Activated CD4-positive, CD25-positive, alpha-beta regulatory T cell treated with anti-CD3 and anti-CD28 coated beads, Interleukin-2, amount 50 U/mL, for 24 hours (primary cell): ENCODE results near the gene MYORG.

Experiments
- ATAC-seq, 2 donors: fragments of 150-1000 bp; cut with Tn5 transposase; one replicate each; pipeline ENCODE4 v1.10.0; 2021; ENCODE audit warnings: mild to moderate bottlenecking in 1 of 2, moderate library complexity in 1 of 2

Gene MYORG

GRCh38 chr9:34384368-34385165, 7.9 kb upstream of the MYORG start:
- ATAC-seq: no peak

GRCh38 chr9:34383904-34384303, 7.2 kb upstream of the MYORG start:
- no peak for ATAC-seq

DNA sequence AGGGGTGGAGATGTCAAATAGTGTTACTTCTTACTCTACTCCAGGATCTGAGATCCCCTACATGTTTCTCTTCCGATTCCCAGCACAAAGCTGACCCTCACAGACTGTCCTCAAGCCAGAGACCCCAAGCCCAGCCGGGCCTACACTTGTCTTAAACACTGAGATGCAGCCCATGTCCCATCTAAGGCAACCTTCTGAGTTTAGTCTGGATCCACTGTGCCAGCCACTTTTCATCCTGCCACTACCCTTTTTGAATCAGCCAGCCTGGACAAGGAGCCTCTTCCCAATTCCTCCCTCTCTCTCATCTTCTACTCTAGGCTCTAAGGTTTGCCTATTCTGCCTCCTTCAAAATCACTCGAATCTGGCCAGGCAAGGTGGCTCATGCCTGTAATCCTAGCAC, 6.2 kb upstream of the MYORG start:
- no peak for ATAC-seq

GRCh38 chr9:34382054-34382453, 5.4 kb upstream of the MYORG start:
- no peak for ATAC-seq

DNA sequence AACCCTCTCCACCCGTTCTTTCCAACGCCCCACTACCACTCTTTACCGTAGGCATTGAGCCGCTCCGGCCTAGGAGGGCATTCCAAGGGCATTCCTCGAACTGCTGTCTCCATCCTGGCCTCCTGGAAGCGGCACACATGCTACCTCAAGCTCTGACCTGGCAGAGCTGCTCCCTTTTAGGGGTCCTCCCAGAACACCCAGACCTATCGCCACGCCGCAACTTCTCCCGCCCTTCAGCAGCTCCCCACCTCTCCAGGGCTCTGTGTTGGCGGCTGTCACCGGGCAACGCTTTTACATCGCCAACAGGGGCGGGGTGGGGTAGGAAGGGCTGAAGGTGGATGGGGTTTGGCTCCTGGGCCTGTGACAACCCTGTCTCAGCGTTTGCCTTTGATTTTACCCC, 4.6 kb upstream of the MYORG start:
- ATAC-seq: no peak

DNA sequence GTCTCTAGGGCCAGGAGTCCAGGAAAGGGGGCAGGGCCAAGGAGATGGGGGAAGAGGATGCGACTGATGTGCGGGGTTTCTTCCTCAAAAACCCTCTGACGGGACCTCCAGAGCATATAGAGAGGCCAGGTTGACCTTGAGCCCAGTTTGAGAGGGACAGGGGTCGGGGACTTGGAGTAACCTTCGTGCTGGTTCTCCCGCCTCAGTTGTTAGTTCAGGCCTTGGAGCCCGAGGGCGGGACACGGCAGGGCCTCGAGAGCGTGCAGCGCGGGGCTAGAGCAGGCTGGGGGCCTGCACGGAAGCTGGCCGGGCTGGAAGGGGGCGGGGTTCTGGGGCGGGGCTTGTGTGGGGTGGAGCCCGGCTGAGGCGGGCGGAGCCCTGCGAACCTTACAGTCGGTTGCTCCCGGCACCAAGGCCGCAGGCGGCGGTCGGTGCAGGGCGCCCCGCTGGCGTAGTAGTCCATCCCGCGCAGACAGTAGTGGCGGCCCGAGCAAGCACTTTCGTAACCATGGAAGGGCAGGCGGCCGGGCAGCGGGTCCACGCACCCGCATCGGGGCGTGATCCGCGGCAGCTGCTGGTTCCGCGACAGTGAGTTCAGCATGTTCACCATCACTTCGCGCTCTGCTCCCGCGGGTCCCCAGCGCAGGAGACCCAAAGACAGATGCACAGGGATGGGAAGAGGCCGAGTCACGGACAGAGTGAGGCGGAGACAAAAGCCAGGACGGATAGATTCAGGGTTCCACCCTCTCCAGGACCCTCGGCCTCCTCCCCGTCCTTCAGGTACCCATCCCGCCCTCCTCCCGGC, 4.0 kb upstream of the MYORG start:
- peak; percentile 47 to 52 for ATAC-seq

- ATAC-seq: no peak
These were observed 3.4 kb upstream of the MYORG start for GRCh38 chr9:34380034-34380510.

- peak; percentile 18 to 30 for ATAC-seq
These were observed 2.8 kb upstream of the MYORG start for GRCh38 chr9:34379334-34380033.

DNA sequence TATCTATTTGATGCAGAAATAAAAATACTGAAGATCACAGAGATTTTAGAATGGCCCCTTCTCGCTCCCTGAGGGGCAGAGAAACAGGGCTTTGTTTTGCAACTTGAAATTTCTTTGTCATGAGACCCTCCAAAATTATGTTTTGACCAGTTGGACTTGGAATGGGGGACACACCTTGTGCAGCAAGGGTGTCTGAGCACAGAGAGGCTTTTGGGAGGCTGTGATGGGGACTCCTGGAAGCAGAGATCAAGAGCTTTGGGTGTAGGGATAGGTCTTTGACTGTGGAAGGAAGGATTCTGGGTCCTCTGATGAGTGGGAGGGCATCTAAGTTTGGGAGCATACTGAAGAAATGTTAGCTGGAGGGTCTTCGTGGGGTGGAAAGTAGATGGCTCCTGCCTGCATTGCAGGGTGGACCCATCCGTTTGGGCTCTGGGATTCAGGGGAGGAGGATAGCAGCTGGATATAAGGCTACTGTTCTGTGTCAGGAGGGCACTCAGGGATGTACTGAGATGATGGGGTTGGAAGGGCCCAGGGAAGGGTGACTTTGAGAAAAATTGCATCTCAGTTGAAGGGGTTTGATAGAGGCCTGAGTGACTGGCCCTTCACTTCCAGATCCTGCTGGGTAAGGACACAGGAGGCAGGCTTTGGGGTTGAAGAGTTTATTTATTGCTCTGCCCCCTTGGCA, 1.8 kb upstream of the MYORG start:
- ATAC-seq: no peak

- ATAC-seq: no peak
These were observed 677 bp upstream of the MYORG start for GRCh38 chr9:34377404-34377746.

- no peak for ATAC-seq
These were observed 650 bp downstream of the MYORG start for GRCh38 chr9:34375901-34376595.

GRCh38 chr9:34374905-34375552, 1.7 kb downstream of the MYORG start:
- ATAC-seq: no peak

DNA sequence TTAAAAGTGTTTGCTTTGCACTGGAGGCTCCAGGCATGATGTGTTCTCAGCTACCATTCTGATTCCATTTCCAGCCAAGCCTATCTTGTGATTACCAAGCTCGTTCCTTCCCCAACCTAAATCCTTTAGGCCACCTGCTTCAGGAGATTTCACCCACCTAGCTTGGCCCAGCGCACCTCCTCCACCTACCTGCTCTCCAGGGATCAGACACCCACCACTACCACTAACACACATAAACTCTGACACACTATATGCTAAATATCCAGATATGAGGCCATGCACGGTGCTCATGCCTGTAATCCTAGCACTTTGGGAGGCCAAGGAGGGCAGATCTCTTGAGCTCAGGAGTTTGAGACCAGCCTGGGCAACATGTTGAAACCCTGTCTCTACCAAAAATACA, 2.4 kb downstream of the MYORG start:
- no peak for ATAC-seq

DNA sequence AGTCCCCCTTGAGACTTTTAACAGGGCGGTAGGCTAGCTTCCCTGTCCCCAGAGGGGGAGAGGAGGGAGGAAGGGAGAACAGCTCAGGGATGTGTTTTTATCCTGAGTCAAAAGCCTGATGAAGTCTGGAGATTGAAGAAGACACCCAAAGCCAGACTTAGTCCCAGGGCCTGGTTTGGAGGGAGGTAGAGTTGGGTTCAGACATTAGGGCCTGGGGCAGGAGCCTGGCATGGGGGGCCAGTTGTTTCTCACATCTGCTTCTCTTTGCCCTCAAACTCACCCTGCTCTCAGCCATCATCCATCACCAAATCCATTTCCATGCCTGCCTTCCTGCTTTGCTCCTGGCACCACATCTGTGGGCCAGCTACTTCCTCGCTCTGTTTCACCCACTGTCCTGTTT, 2.9 kb downstream of the MYORG start:
- no peak for ATAC-seq

DNA sequence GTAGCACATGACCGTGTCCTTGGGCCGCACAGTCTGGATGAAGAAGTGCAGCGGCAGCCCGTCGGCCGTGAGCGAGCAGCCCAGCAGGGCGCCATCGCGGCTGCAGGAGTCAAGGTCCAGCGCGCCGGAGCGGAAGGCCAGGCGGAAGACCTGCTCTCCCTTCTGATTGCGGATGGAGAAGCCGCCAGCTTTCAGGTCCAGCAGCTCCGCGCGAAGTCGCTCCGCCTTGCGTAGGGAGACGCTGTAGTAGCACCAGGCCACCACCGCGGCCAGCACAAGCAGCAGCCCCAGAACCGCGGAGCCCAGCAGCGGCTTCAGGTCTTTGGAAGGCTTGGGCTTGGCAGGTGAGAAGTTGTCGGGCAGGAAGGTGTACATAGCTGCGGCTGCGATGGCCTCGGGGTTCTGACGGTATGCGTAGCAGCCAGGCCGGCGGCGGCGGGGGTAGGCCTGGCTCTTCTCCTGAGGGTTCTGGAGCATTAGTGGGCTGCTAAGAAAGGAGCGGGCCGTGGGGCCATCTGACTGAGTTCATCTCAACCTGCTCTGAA, 4.2 kb downstream of the MYORG start:
- no peak for ATAC-seq

GRCh38 chr9:34371886-34372466, 4.7 kb downstream of the MYORG start:
- no peak for ATAC-seq

GRCh38 chr9:34370970-34371880, 5.5 kb downstream of the MYORG start:
- ATAC-seq: peak; percentile 30 to 42

- ATAC-seq: peak in 1 of 2 donors; percentile 16
These were observed 6.2 kb downstream of the MYORG start for GRCh38 chr9:34370335-34370969.

DNA sequence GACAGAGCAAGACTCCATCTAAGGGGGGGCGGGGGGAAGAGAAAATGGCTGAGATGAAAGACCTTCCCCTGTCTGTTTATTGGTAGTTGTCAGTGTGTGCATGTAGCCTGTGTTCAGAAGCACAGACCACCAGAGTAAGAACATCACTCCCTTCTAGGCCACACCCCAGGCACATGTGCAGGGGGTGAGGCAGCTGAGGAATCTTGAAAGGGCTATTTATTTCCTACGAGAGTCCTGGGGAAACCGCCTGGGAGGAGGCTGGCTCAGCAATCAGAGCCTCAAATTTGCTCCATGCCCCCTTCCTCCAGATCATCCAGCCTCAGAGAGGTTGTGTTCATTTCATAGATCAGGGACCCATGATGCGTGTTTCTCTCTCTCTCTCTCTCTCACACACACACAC, 7.1 kb downstream of the MYORG start:
- no peak for ATAC-seq
